SK-N-SH (cell line): ENCODE measurements around the gene PGD. TPM values are rescaled to one million over a fixed set of nuclear protein-coding genes. Genes with fewer than 3 reads are reported as not detected.

ENCODE experiments used
- CTCF ChIA-PET: fragments of 300-600, 350-600 bp; formaldehyde crosslinking; extraction: SDS; loops from one replicate; lab custom pipeline; 2021; lab: Yijun Ruan, JAX
- POLR2A ChIA-PET: fragments of 350-600 bp; sonication (Branson Sonifier 250); formaldehyde crosslinking; extraction: SDS; loops from one replicate; lab custom pipeline; 2020; ENCODE audit warnings: antibody characterized with exemption, inconsistent platforms; lab: Yijun Ruan, JAX
- DNase-seq: peaks from one replicate; pipeline ENCODE4 v3.0.0; 2012
- H2AFZ ChIP-seq: fragments of 200-600 bp; sonication (generic); 2 replicates; pipeline ENCODE4 v1.8.1; 2016; ENCODE audit warnings: antibody characterized with exemption, mild to moderate bottlenecking, low read depth
- H3F3A ChIP-seq: fragments of 200-600 bp; sonication (generic); replicated peaks from 2 replicates; pipeline ENCODE3; 2016; ENCODE audit warnings: antibody characterized with exemption, mild to moderate bottlenecking; ENCODE audit not compliant: insufficient read depth
- H3K27ac ChIP-seq, 2 experiments: fragments of 200-500 bp in 1 of 2; fragments of 200-600 bp in 1 of 2; sonication (Bioruptor generic) in 1 of 2; sonication (generic), shearing (Covaris generic) in 1 of 2; 2 replicates each; pipeline versions ENCODE4 v1.5.1 to v1.6.1; 2014 to 2016; ENCODE audit warnings: low read depth in 2 of 2, inconsistent platforms in 1 of 2, low read length in 1 of 2, mild to moderate bottlenecking in 1 of 2, mixed read lengths in 1 of 2
- H3K27me3 ChIP-seq: fragments of 200-600 bp; sonication (generic), shearing (Covaris generic); 2 replicates; pipeline ENCODE4 v1.6.1; 2016; ENCODE audit warnings: mixed run types; ENCODE audit not compliant: insufficient read depth
- H3K36me3 ChIP-seq, 2 experiments: fragments of 200-500 bp in 1 of 2; fragments of 200-600 bp in 1 of 2; sonication (Bioruptor generic) in 1 of 2; sonication (generic) in 1 of 2; replicated peaks in 1 of 2; 2 replicates each; pipeline versions ENCODE3 to v1.5.1; 2014 to 2016; ENCODE audit warnings: low read length in 1 of 2, mild to moderate bottlenecking in 1 of 2; ENCODE audit not compliant: insufficient read depth in 2 of 2, control insufficient read depth in 1 of 2
- H3K4me1 ChIP-seq, 2 experiments: fragments of 200-500 bp in 1 of 2; fragments of 200-600 bp in 1 of 2; sonication (Bioruptor generic) in 1 of 2; sonication (generic), shearing (Covaris generic) in 1 of 2; 2 replicates each; pipeline versions ENCODE4 v1.5.1 to v1.6.1; 2014 to 2016; ENCODE audit warnings: low read depth in 1 of 2, low read length in 1 of 2, mixed run types in 1 of 2; ENCODE audit not compliant: insufficient read depth in 2 of 2, control insufficient read depth in 1 of 2
- H3K4me2 ChIP-seq: fragments of 200-600 bp; sonication (generic), shearing (Covaris generic); 2 replicates; pipeline ENCODE4 v1.6.1; 2017; ENCODE audit warnings: mixed run types
- H3K4me3 ChIP-seq, 2 experiments: fragments of 200-500 bp in 1 of 2; fragments of 200-600 bp in 1 of 2; sonication (Bioruptor generic) in 1 of 2; sonication (generic), shearing (Covaris generic) in 1 of 2; 2 replicates each; pipeline versions ENCODE4 v1.5.1 to v1.8.1; 2014 to 2016; ENCODE audit warnings: low read depth in 2 of 2, inconsistent platforms in 1 of 2, low read length in 1 of 2, mild to moderate bottlenecking in 1 of 2, mixed read lengths in 1 of 2, moderate library complexity in 1 of 2
- H3K79me2 ChIP-seq: fragments of 200-600 bp; sonication (generic); 2 replicates; pipeline ENCODE4 v1.8.1; 2017; ENCODE audit warnings: mild to moderate bottlenecking; ENCODE audit not compliant: insufficient read depth
- H3K9ac ChIP-seq: fragments of 200-600 bp; sonication (generic); 2 replicates; pipeline ENCODE4 v1.6.1; 2017; ENCODE audit warnings: mixed run types
- H3K9me2 ChIP-seq: fragments of 200-600 bp; sonication (generic); 2 replicates; pipeline ENCODE4 v1.6.1; 2017; ENCODE audit warnings: mixed run types
- H3K9me3 ChIP-seq: fragments of 200-600 bp; sonication (generic); 2 replicates; pipeline ENCODE4 v1.6.1; 2017; ENCODE audit warnings: mixed run types, mild to moderate bottlenecking, moderate library complexity
- H4K20me1 ChIP-seq: fragments of 200-600 bp; sonication (generic); 2 replicates; pipeline ENCODE4 v1.6.1; 2017; ENCODE audit warnings: mild to moderate bottlenecking, mixed run types; ENCODE audit not compliant: insufficient read depth
- ELF1 ChIP-seq: IDR thresholded peaks from 2 replicates; pipeline ENCODE4 v1.4.0; 2012
- FOXJ3 ChIP-seq: sonication (generic); formaldehyde crosslinking; IDR thresholded peaks from 2 replicates; pipeline ENCODE4 v1.5.1; 2020; ENCODE audit warnings: mild to moderate bottlenecking, missing genetic modification reagents
- GATA2 ChIP-seq: sonication (generic); formaldehyde crosslinking; IDR thresholded peaks from 2 replicates; pipeline ENCODE4 v1.5.0; 2020; ENCODE audit warnings: mild to moderate bottlenecking, missing genetic modification reagents
- MEF2A ChIP-seq: IDR thresholded peaks from 2 replicates; pipeline ENCODE4 v1.4.0; 2012; ENCODE audit warnings: low read depth, borderline replicate concordance
- MXI1 ChIP-seq: IDR thresholded peaks from 2 replicates; pipeline ENCODE4 v1.6.1; 2012; ENCODE audit warnings: mild to moderate bottlenecking, low read depth, low read length, improper control_type of control experiment
- RCOR1 ChIP-seq: fragments of 150-350 bp; IDR thresholded peaks from 2 replicates; pipeline ENCODE4 v1.6.1; 2017; ENCODE audit warnings: antibody characterized with exemption, low read length
- TEAD4 ChIP-seq: IDR thresholded peaks from 2 replicates; pipeline ENCODE4 v1.4.0; 2012; ENCODE audit warnings: mild to moderate bottlenecking, borderline replicate concordance; ENCODE audit not compliant: insufficient read depth
- YY1 ChIP-seq: IDR thresholded peaks from 2 replicates; pipeline ENCODE4 v1.4.0; 2012; ENCODE audit warnings: low read depth, mild to moderate bottlenecking
- WGBS: methylation state at CpG from one replicate; pipeline ENCODE4 v1.1.6; 2017; ENCODE audit warnings: low lambda C conversion rate; 5-methylcytosine and 5-hydroxymethylcytosine counted together
- polyA plus RNA-seq, 3 experiments: library from polyadenylated mRNA; depleted of rRNA; stranded (reverse); fragments of >200 nt; gene quantifications; 2 replicates each; pipeline ENCODE4 v1.2.3, GENCODE V29; 2012
- TF ChIP-seq, protein P1 (sequence below): IDR thresholded peaks from 2 replicates; pipeline ENCODE4 v1.6.1; 2012; ENCODE audit warnings: mild to moderate bottlenecking, low read depth, low read length, moderate library complexity
- TF ChIP-seq, protein P2 (sequence below): IDR thresholded peaks from 2 replicates; pipeline ENCODE4; 2012
- TF ChIP-seq, protein P3 (sequence below): IDR thresholded peaks from 2 replicates; pipeline ENCODE4 v1.4.0; 2012; ENCODE audit warnings: low read depth, borderline replicate concordance
- TF ChIP-seq, protein P4 (sequence below): IDR thresholded peaks from 2 replicates; pipeline ENCODE4 v1.4.0; 2012; ENCODE audit warnings: low read depth

Gene PGD
- polyA plus RNA-seq, 1 of the 3 experiments (the other 2 are of a cell fraction) = 76.2 TPM

DNA sequence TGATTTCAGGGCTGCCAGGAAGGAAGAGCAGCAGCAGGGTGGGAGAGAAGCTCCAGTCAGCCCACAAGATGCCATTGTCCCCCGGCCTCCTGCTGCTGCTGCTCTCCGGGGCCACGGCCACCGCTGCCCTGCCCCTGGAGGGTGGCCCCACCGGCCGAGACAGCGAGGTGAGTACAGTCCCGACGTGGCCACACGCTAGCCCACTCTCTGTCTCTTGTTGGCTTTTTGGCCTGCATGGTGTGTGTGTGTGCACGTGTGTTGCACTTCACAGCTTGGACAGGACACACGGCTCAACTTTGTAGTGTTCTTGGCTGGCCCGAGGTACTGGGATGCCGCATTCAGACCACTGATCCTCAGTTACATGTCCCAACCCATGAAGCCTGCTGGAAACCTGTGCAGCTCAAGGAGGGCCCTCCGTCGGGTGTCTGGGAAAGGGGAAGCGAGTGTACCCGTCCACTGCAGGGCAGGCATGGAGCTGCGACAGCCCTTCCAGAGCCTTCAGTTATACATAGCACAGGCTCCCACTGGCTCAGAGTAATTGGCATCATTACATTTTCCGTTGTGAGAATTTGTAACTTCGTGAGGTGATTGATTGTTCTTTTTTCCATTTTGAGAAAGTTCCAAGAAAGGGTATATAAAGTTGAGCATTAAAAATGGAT is 51.4 kb downstream of the PGD start:
- DNase-seq = peak; percentile 31
- no peaks in the 10 kb centered on the region for H3K79me2 ChIP-seq
- H4K20me1 ChIP-seq = no peaks in the 10 kb centered on the region
- H3K27ac ChIP-seq = peak overlapping the region in 1 of 2 experiments; percentile 39; a peak in 1 of 4 replicates
- H3F3A ChIP-seq = peaks cover 13% of the 10 kb centered on the region
- peaks cover 0 to 5% of the 10 kb centered on the region in 2 experiments for H3K36me3 ChIP-seq
- CTCF ChIA-PET = interaction anchor here (1.2 to 4.7 kb wide), 3 partner anchors 21 to 417 kb away, joined by 3 to 16 read pairs (median 16); partner anchors contain the start of gene CENPS
- 95% methylated on average over 16 of the region's 21 CpGs for WGBS
- H3K9ac ChIP-seq = no peak overlapping the region
- no peak overlapping the region for H3K4me2 ChIP-seq
- no peak for TF ChIP-seq GATA2 (CRISPR knock-in tag)
- TF ChIP-seq, protein P1, sequence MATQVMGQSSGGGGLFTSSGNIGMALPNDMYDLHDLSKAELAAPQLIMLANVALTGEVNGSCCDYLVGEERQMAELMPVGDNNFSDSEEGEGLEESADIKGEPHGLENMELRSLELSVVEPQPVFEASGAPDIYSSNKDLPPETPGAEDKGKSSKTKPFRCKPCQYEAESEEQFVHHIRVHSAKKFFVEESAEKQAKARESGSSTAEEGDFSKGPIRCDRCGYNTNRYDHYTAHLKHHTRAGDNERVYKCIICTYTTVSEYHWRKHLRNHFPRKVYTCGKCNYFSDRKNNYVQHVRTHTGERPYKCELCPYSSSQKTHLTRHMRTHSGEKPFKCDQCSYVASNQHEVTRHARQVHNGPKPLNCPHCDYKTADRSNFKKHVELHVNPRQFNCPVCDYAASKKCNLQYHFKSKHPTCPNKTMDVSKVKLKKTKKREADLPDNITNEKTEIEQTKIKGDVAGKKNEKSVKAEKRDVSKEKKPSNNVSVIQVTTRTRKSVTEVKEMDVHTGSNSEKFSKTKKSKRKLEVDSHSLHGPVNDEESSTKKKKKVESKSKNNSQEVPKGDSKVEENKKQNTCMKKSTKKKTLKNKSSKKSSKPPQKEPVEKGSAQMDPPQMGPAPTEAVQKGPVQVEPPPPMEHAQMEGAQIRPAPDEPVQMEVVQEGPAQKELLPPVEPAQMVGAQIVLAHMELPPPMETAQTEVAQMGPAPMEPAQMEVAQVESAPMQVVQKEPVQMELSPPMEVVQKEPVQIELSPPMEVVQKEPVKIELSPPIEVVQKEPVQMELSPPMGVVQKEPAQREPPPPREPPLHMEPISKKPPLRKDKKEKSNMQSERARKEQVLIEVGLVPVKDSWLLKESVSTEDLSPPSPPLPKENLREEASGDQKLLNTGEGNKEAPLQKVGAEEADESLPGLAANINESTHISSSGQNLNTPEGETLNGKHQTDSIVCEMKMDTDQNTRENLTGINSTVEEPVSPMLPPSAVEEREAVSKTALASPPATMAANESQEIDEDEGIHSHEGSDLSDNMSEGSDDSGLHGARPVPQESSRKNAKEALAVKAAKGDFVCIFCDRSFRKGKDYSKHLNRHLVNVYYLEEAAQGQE = no peak
- TF ChIP-seq MXI1 = no peak
- TF ChIP-seq ELF1 = no peak
- TF ChIP-seq, protein P2, sequence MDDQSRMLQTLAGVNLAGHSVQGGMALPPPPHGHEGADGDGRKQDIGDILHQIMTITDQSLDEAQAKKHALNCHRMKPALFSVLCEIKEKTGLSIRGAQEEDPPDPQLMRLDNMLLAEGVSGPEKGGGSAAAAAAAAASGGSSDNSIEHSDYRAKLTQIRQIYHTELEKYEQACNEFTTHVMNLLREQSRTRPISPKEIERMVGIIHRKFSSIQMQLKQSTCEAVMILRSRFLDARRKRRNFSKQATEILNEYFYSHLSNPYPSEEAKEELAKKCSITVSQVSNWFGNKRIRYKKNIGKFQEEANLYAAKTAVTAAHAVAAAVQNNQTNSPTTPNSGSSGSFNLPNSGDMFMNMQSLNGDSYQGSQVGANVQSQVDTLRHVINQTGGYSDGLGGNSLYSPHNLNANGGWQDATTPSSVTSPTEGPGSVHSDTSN = no peak
- TF ChIP-seq, protein P3, sequence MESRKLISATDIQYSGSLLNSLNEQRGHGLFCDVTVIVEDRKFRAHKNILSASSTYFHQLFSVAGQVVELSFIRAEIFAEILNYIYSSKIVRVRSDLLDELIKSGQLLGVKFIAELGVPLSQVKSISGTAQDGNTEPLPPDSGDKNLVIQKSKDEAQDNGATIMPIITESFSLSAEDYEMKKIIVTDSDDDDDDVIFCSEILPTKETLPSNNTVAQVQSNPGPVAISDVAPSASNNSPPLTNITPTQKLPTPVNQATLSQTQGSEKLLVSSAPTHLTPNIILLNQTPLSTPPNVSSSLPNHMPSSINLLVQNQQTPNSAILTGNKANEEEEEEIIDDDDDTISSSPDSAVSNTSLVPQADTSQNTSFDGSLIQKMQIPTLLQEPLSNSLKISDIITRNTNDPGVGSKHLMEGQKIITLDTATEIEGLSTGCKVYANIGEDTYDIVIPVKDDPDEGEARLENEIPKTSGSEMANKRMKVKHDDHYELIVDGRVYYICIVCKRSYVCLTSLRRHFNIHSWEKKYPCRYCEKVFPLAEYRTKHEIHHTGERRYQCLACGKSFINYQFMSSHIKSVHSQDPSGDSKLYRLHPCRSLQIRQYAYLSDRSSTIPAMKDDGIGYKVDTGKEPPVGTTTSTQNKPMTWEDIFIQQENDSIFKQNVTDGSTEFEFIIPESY = no peak
- no peak for TF ChIP-seq RCOR1
- TF ChIP-seq, protein P4, sequence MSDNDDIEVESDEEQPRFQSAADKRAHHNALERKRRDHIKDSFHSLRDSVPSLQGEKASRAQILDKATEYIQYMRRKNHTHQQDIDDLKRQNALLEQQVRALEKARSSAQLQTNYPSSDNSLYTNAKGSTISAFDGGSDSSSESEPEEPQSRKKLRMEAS = no peak
- no peak for TF ChIP-seq FOXJ3 (CRISPR knock-in tag)
- TF ChIP-seq TEAD4 = no peak
- TF ChIP-seq YY1 = no peak
- no peak for TF ChIP-seq MEF2A
- TF ChIP-seq, all 33 proteins: peak for 0
- Histone ChIP-seq H3K27me3 (no peaks in the 10 kb centered on the region), H2AFZ (no peak overlapping the region), H3K4me1 (peaks cover 5 to 12% of the 10 kb centered on the region in 2 experiments), H3K9me2 (no peaks in the 10 kb centered on the region), H3K9me3 (no peaks in the 10 kb centered on the region), H3K4me3 (no peak overlapping the region)
- POLR2A ChIA-PET = no interaction called here
